Fibroblast of peridontal ligament (primary cell): ENCODE measurements around the gene AKAP8L.
"Not testable (repeated sequence)": the region's sequence is repeated elsewhere in the genome, so short reads cannot be mapped to it uniquely, and the experiment has no call there.

Source experiments
- DNase-seq: peaks from one replicate; pipeline ENCODE4 v3.0.0-alpha.2; 2010; ENCODE audit errors: extremely low read depth

The AKAP8L gene

GRCh38 chr19:15421136-15421695, 2.4 kb upstream of the AKAP8L start:
- DNase-seq, result peak; percentile 17

GRCh38 chr19:15419413-15420025, 731 bp upstream of the AKAP8L start:
- DNase-seq, result no peak

- DNase-seq, result peak; percentile 45
These were observed 583 bp downstream of the AKAP8L start for GRCh38 chr19:15418231-15418578.

- DNase-seq, result peak; percentile 33
These were observed 1.1 kb downstream of the AKAP8L start for GRCh38 chr19:15417699-15418098.

- no peak for DNase-seq
These were observed 6.0 kb downstream of the AKAP8L start for GRCh38 chr19:15412832-15413231.

GRCh38 chr19:15411351-15411750, 7.4 kb downstream of the AKAP8L start:
- not testable (repeated sequence) for DNase-seq

- no peak for DNase-seq
These were observed 14.0 kb downstream of the AKAP8L start for GRCh38 chr19:15404780-15405211.

GRCh38 chr19:15404097-15404779, 14.6 kb downstream of the AKAP8L start:
- DNase-seq, result no peak

GRCh38 chr19:15403151-15403531, 15.6 kb downstream of the AKAP8L start:
- DNase-seq, result no peak

GRCh38 chr19:15402411-15403150, 16.2 kb downstream of the AKAP8L start:
- DNase-seq, result no peak

- DNase-seq, result no peak
These were observed 17.4 kb downstream of the AKAP8L start for GRCh38 chr19:15401397-15401710.

GRCh38 chr19:15400521-15401396, 18.0 kb downstream of the AKAP8L start:
- no peak for DNase-seq

- no peak for DNase-seq
These were observed 19.2 kb downstream of the AKAP8L start for GRCh38 chr19:15399635-15400034.

GRCh38 chr19:15399234-15399515, 19.6 kb downstream of the AKAP8L start:
- DNase-seq, result no peak

GRCh38 chr19:15398501-15399233, 20.1 kb downstream of the AKAP8L start:
- no peak for DNase-seq

- DNase-seq, result no peak
These were observed 21.0 kb downstream of the AKAP8L start for GRCh38 chr19:15397782-15398181.

- DNase-seq, result no peak
These were observed 21.6 kb downstream of the AKAP8L start for GRCh38 chr19:15397236-15397635.

GRCh38 chr19:15396436-15396835, 22.4 kb downstream of the AKAP8L start:
- no peak for DNase-seq

- DNase-seq, result not testable (repeated sequence)
These were observed 23.5 kb downstream of the AKAP8L start for GRCh38 chr19:15395251-15395650.

GRCh38 chr19:15394426-15394825, 24.4 kb downstream of the AKAP8L start:
- no peak for DNase-seq

- peak; percentile 86 for DNase-seq
These were observed 24.8 kb downstream of the AKAP8L start for GRCh38 chr19:15393963-15394362.
